Thyroid gland (tissue), 4 donors: ENCODE data around the gene TUBD1.
"Not testable (repeated sequence)": the region's sequence is repeated elsewhere in the genome, so short reads cannot be mapped to it uniquely, and the experiment has no call there.

Source experiments
- POLR2A ChIP-seq, 2 donors: fragments of 450-650 bp; IDR thresholded peaks; one replicate each; pipeline ENCODE4 v1.6.1; 2017; ENCODE audit warnings: antibody characterized with exemption in 2 of 2, mild to moderate bottlenecking in 2 of 2, moderate library complexity in 1 of 2
- TF ChIP-seq, protein P1 (sequence below), 6 experiments: fragments of 200-600 bp in 3 of 6; fragments of 450-650 bp in 3 of 6; sonication (generic) in 3 of 6; IDR thresholded peaks; one replicate each; pipeline ENCODE4 v1.5.1; 2016 to 2019; ENCODE audit warnings: antibody characterized with exemption in 6 of 6, mild to moderate bottlenecking in 2 of 6, inconsistent platforms in 1 of 6, moderate library complexity in 1 of 6

DNA sequence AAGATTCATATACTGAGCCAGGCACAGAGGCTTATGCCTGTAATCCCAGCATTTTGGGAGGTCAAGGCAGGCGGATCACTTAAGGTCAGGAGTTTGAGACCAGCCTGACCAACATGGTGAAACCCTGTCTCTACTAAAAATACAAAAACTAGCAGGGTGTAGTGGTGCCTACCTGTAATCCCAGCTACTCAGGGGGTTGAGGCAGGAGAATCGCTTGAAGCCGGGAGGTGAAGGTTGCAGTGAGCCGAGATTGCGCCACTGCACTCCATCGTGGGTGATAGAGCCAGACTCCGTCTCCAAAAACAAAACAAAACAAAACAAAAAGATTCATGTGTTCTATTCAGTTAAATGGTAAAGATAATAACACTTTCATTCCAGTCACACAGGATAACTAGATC, 63.9 kb downstream of the TUBD1 start:
- TF ChIP-seq, protein P1, sequence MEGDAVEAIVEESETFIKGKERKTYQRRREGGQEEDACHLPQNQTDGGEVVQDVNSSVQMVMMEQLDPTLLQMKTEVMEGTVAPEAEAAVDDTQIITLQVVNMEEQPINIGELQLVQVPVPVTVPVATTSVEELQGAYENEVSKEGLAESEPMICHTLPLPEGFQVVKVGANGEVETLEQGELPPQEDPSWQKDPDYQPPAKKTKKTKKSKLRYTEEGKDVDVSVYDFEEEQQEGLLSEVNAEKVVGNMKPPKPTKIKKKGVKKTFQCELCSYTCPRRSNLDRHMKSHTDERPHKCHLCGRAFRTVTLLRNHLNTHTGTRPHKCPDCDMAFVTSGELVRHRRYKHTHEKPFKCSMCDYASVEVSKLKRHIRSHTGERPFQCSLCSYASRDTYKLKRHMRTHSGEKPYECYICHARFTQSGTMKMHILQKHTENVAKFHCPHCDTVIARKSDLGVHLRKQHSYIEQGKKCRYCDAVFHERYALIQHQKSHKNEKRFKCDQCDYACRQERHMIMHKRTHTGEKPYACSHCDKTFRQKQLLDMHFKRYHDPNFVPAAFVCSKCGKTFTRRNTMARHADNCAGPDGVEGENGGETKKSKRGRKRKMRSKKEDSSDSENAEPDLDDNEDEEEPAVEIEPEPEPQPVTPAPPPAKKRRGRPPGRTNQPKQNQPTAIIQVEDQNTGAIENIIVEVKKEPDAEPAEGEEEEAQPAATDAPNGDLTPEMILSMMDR (IDR thresholded peaks at IDR 0.05) = not testable (repeated sequence)
- not testable (repeated sequence) for TF ChIP-seq POLR2A (IDR thresholded peaks at IDR 0.05)
